ENCODE measurements around the gene ZNF837. TPM values are rescaled to one million over a fixed set of nuclear protein-coding genes. Genes with fewer than 3 reads are reported as not detected.

ZNF837 gene
- total and polyA plus RNA-seq, 2 donors: 2.9 to 3.8 TPM

Other genes with a start within 250 kb of the ZNF837 start
- 11.9 TPM for gene ZNF329, start 230.2 kb downstream of the ZNF837 start, total RNA-seq
- gene ZNF329, start 230.2 kb downstream of the ZNF837 start, polyA plus RNA-seq: 9.3 TPM
- gene ZNF274, start 198.0 kb downstream of the ZNF837 start, total RNA-seq: 15.7 TPM
- 33.2 TPM for gene ZNF274, start 198.0 kb downstream of the ZNF837 start, polyA plus RNA-seq
- 37.1 TPM for gene ZNF544, start 152.1 kb downstream of the ZNF837 start, total RNA-seq
- gene ZNF544, start 152.1 kb downstream of the ZNF837 start, polyA plus RNA-seq: 28.0 TPM
- 4.1 TPM for gene ZNF8, start 102.1 kb downstream of the ZNF837 start, total RNA-seq
- 3.7 TPM for gene ZNF8, start 102.1 kb downstream of the ZNF837 start, polyA plus RNA-seq
- gene ERVK3-1, start 75.7 kb downstream of the ZNF837 start, total RNA-seq: 55.2 TPM
- 60.9 TPM for gene ERVK3-1, start 75.7 kb downstream of the ZNF837 start, polyA plus RNA-seq
- gene ZSCAN22, start 54.0 kb downstream of the ZNF837 start, total RNA-seq: 1.2 TPM
- 1.2 TPM for gene ZSCAN22, start 54.0 kb downstream of the ZNF837 start, polyA plus RNA-seq
- 59.3 TPM for gene A1BG, start 27.5 kb downstream of the ZNF837 start, total RNA-seq
- 77.3 TPM for gene A1BG, start 27.5 kb downstream of the ZNF837 start, polyA plus RNA-seq
- gene ZNF497, start 18.3 kb downstream of the ZNF837 start, total RNA-seq: 0.94 TPM
- gene ZNF497, start 18.3 kb downstream of the ZNF837 start, polyA plus RNA-seq: 1.3 TPM
- 1,573 TPM for gene RPS5, start 6.2 kb upstream of the ZNF837 start, total RNA-seq
- gene RPS5, start 6.2 kb upstream of the ZNF837 start, polyA plus RNA-seq: 942 TPM
- not detected for gene RNF225, start 14.6 kb upstream of the ZNF837 start, total RNA-seq
- gene RNF225, start 14.6 kb upstream of the ZNF837 start, polyA plus RNA-seq: not detected
- gene ZNF584, start 27.6 kb upstream of the ZNF837 start, total RNA-seq: 6.0 TPM
- gene ZNF584, start 27.6 kb upstream of the ZNF837 start, polyA plus RNA-seq: 5.2 TPM
- 6.4 TPM for gene ZNF132, start 59.1 kb upstream of the ZNF837 start, total RNA-seq
- 1.6 TPM for gene ZNF132, start 59.1 kb upstream of the ZNF837 start, polyA plus RNA-seq
- 4.6 TPM for gene ZNF324B, start 70.6 kb upstream of the ZNF837 start, total RNA-seq
- gene ZNF324B, start 70.6 kb upstream of the ZNF837 start, polyA plus RNA-seq: 3.1 TPM
- gene ZNF324, start 86.0 kb upstream of the ZNF837 start, total RNA-seq: 10.9 TPM
- 5.6 TPM for gene ZNF324, start 86.0 kb upstream of the ZNF837 start, polyA plus RNA-seq
- 7.0 TPM for gene ZNF446, start 95.3 kb upstream of the ZNF837 start, total RNA-seq
- gene ZNF446, start 95.3 kb upstream of the ZNF837 start, polyA plus RNA-seq: 13.5 TPM
- 24.5 TPM for gene SLC27A5, start 131.0 kb upstream of the ZNF837 start, total RNA-seq
- gene SLC27A5, start 131.0 kb upstream of the ZNF837 start, polyA plus RNA-seq: 20.9 TPM
- 2.8 TPM for gene ZBTB45, start 138.8 kb upstream of the ZNF837 start, total RNA-seq
- gene ZBTB45, start 138.8 kb upstream of the ZNF837 start, polyA plus RNA-seq: 7.2 TPM
- 333 TPM for gene TRIM28, start 163.0 kb upstream of the ZNF837 start, total RNA-seq
- 220 TPM for gene TRIM28, start 163.0 kb upstream of the ZNF837 start, polyA plus RNA-seq
- gene CHMP2A, start 174.1 kb upstream of the ZNF837 start, total RNA-seq: 75.4 TPM
- gene CHMP2A, start 174.1 kb upstream of the ZNF837 start, polyA plus RNA-seq: 131 TPM
- gene UBE2M, start 177.6 kb upstream of the ZNF837 start, total RNA-seq: 33.3 TPM
- gene UBE2M, start 177.6 kb upstream of the ZNF837 start, polyA plus RNA-seq: 43.9 TPM
- 9.0 TPM for gene MZF1, start 192.3 kb upstream of the ZNF837 start, total RNA-seq
- gene MZF1, start 192.3 kb upstream of the ZNF837 start, polyA plus RNA-seq: 24.7 TPM